Stimulated activated CD4-positive, alpha-beta T cell treated with anti-CD3 and anti-CD28 coated beads, Interleukin-12 subunit alpha, Interleukin-12 subunit beta, amount 100 ng/mL, for 24 hours (primary cell): ENCODE results near the gene MSI2.
"Not testable (repeated sequence)": the region's sequence is repeated elsewhere in the genome, so short reads cannot be mapped to it uniquely, and the experiment has no call there.

Experiments used
- DNase-seq, 2 experiments: peaks; one replicate each; pipeline ENCODE4 v3.0.0-alpha.2; 2020; ENCODE audit warnings: low read depth in 2 of 2

Gene MSI2

GRCh38 chr17:57619061-57619937, 363.0 kb downstream of the MSI2 start:
- no peak for DNase-seq

- no peak for DNase-seq
Observed at GRCh38 chr17:57620576-57620975, 364.3 kb downstream of the MSI2 start.

GRCh38 chr17:57621791-57622190, 365.5 kb downstream of the MSI2 start:
- not testable (repeated sequence) for DNase-seq

GRCh38 chr17:57622306-57622682, 366.0 kb downstream of the MSI2 start:
- DNase-seq = no peak

DNA sequence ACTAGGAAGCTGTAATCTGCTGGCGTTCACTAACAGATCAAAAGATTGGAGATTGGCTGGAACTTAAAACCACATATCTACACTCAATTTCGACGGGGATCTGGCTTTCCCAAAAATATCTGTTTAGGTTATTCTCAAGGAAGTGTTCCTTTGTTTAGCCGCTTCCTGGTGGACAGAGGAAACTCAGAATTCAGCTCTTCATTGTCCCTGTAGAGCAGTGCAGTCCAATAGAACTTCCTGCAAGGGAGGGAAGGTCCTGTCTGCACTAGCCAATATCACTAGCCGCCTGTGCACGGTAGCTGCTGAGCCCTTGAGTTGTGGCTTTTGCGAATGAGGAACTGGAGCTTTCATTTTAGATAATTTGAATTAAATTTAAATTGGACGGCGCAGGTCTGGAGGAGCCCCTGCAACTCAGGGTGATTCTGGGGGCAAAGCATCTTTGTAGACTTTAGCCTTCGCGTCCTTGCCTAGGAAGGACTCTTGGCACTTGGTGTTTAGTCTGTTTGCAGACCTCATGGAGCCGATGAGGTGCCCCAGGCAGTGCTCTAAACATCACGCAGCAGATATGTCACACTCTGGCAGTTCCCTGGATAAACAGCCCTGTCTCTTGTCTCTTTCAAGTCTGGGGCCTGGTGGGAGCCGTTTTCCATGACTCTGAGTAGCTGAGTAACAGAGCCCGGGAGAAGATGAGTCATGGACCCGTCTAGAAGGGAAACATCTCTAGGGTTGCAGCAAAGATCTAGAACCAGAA, 366.5 kb downstream of the MSI2 start:
- no peak for DNase-seq

- DNase-seq = no peak
Observed at GRCh38 chr17:57623620-57624019, 367.3 kb downstream of the MSI2 start.

GRCh38 chr17:57624386-57624785, 368.1 kb downstream of the MSI2 start:
- DNase-seq = no peak

DNA sequence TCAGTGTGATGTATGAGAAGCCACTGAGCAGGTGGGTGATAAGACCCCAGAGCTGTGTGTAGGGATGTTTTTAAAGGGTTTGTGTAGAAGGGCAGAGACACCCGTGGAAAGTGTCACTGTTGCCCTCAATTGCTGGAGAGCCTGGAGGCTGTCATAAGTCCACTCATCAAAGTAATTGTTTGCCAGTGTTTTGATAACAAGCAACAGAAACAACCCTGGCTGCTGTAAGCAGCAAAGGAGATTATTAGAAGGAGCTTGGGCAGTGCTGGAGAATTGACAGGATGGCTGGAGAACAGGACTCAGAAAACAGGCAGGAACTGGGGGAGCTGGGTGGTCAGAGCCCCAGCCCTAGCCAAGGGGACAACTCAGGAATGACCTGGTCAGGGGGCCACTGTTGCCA, 369.2 kb downstream of the MSI2 start:
- DNase-seq = no peak

- no peak for DNase-seq
Observed at GRCh38 chr17:57625957-57626356, 369.6 kb downstream of the MSI2 start.

- no peak for DNase-seq
Observed at GRCh38 chr17:57626520-57627210, 370.3 kb downstream of the MSI2 start.

GRCh38 chr17:57627591-57627990, 371.3 kb downstream of the MSI2 start:
- no peak for DNase-seq

- DNase-seq = no peak
Observed at GRCh38 chr17:57628421-57628820, 372.1 kb downstream of the MSI2 start.

DNA sequence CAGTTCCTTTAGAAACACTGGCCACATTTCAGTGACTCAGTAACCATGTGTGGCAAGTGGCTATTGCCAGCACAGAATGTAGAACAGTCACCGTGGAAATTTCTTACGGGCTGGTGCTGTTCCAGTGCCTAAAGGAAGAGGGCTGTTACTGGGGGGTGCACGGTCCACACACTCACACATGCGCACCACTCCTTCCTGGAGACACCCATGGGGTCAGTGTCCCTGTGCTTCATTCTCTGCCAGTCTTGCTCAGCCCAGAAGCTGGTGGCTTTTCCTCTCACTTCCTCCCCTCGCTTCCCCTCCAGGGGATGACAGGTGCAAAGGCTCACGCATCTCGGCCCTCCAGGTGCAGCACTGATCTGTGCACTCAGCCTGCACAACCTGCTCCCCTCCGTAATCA, 373.1 kb downstream of the MSI2 start:
- DNase-seq = no peak

- DNase-seq = no peak
Observed at GRCh38 chr17:57629886-57630285, 373.6 kb downstream of the MSI2 start.

DNA sequence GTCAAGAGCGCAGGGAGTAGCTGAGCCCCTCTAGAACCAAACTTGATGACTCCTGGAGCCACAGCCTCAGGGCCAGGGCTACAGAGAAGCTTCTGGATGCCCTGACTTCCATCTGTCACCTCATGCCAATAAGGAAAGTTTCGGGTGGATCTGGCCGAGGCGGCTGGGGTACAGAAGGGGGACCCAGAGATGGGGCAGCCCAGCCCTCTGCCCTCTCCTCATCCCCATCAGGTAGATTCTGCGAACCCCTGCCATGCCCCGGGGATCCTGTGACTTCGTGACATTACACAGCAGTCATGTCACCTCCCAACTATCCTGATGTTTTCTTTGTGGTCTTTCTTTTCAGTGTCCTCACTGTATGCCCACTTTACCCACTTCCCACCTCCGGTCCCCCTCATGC, 374.4 kb downstream of the MSI2 start:
- no peak for DNase-seq

DNA sequence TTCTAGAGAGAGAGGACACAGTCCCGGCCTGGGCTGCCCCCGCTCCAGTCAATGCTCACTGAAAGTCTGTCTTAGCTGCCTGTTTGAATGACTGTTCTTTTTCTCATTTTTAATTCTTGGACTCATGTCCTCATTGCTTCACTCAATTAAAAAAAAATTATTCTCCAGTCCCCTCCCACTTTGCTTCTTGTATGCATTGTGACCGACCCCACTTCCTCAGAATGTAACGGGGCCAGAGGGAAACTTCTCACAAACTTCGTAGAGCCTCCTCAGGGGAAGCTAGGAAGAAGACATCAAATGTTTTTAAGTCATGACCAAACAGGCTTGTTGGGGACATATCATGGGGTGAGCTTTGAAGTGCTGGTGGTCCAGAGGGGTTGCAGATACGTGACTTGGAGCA, 375.5 kb downstream of the MSI2 start:
- no peak for DNase-seq

- DNase-seq = no peak
Observed at GRCh38 chr17:57632294-57632693, 376.0 kb downstream of the MSI2 start.

DNA sequence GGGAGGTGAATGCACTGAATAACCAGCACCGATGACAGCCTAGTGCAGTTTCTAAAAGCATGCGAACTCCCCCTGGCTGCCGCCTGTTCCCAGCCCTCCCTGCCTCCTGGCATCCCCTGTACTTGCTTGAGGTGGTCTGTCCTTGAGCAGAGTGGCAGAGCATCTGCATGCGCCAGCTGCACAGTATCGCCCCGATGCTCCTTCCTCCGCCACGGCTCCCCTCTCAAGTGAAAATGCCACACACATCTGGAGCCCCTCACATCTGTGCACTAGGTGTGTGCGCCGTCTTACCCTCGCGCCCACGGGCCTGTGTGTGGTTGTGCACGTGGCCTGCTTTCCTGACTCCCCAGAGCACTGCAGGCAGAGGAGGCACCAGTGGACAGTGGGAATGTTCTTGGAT, 376.9 kb downstream of the MSI2 start:
- DNase-seq = no peak

GRCh38 chr17:57634713-57635465, 378.6 kb downstream of the MSI2 start:
- no peak for DNase-seq

DNA sequence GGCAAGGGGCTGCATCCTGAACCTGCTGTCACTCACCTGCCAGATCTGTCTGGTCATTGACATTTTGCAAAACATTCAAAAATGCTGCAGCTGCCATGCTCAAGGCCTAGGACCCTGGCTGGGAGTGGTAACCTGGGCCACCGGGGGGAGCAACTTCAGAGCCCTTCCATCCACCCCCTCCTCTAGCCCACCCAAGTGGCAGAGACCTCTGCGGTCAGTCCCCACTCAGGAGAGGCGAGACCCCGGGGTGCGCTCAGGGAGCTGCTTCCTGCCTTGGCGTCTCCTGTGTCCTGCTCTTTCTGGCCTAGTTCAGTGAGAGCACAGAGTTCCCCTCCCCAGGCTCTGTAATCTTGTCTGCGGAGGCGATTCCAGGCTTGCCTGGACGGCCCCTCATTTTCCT, 380.0 kb downstream of the MSI2 start:
- no peak for DNase-seq

- no peak for DNase-seq
Observed at GRCh38 chr17:57636985-57637665, 380.8 kb downstream of the MSI2 start.
